GM23338 (cell line): ENCODE measurements around the gene KCNJ3. TPM values are rescaled to one million over a fixed set of nuclear protein-coding genes. Genes with fewer than 3 reads are reported as not detected.

Source experiments
- ATAC-seq: fragments of 200-7000 bp; cut with Tn5 transposase; 3 replicates; pipeline ENCODE4 v1.9.1; 2020
- DNase-seq: peaks from one replicate; pipeline ENCODE4 v3.0.0-alpha.2; 2015; ENCODE audit warnings: low spot score
- H2AFZ ChIP-seq: fragments of 200-600 bp; sonication (generic); 2 replicates; pipeline ENCODE4 v1.8.0; 2016; ENCODE audit warnings: antibody characterized with exemption, mild to moderate bottlenecking, moderate library complexity
- H3F3A ChIP-seq: fragments of 200-600 bp; sonication (generic); replicated peaks from 2 replicates; pipeline ENCODE4 v1.8.0; 2017; ENCODE audit warnings: antibody characterized with exemption, mixed run types, low read depth
- H3K27ac ChIP-seq: fragments of 200-600 bp; sonication (generic); 2 replicates; pipeline ENCODE4 v1.6.1; 2016; ENCODE audit warnings: low read depth
- H3K27me3 ChIP-seq: fragments of 200-600 bp; sonication (generic); 2 replicates; pipeline ENCODE4 v1.8.0; 2016; ENCODE audit warnings: mild to moderate bottlenecking, mixed run types, moderate library complexity; ENCODE audit not compliant: insufficient read depth
- H3K36me3 ChIP-seq: fragments of 200-600 bp; sonication (generic); 2 replicates; pipeline ENCODE4 v1.8.0; 2016; ENCODE audit warnings: mild to moderate bottlenecking; ENCODE audit not compliant: insufficient read depth
- H3K4me1 ChIP-seq: fragments of 200-600 bp; sonication (generic); 2 replicates; pipeline ENCODE4 v1.8.0; 2016; ENCODE audit warnings: mild to moderate bottlenecking, moderate library complexity; ENCODE audit not compliant: insufficient read depth
- H3K4me2 ChIP-seq: fragments of 200-600 bp; sonication (generic); 2 replicates; pipeline ENCODE4 v1.7.1; 2017; ENCODE audit warnings: mixed run types
- H3K4me3 ChIP-seq: fragments of 200-600 bp; sonication (generic); 2 replicates; pipeline ENCODE4 v1.6.1; 2016; ENCODE audit warnings: mixed run types
- H3K79me2 ChIP-seq: fragments of 200-600 bp; sonication (generic); replicated peaks from 2 replicates; pipeline ENCODE4 v1.8.0; 2017; ENCODE audit warnings: mild to moderate bottlenecking; ENCODE audit not compliant: insufficient read depth
- H3K9me2 ChIP-seq: fragments of 200-600 bp; sonication (generic); 2 replicates; pipeline ENCODE4 v1.8.0; 2017; ENCODE audit not compliant: insufficient read depth
- H4K20me1 ChIP-seq: fragments of 200-600 bp; sonication (generic); replicated peaks from 2 replicates; pipeline ENCODE4 v1.8.0; 2017; ENCODE audit warnings: mild to moderate bottlenecking; ENCODE audit not compliant: insufficient read depth
- H3K27ac Mint-ChIP-seq: 2 replicates; pipeline ENCODE4 v1.8.0; 2020; ENCODE audit warnings: inconsistent platforms, mild to moderate bottlenecking, moderate library complexity, mixed read lengths
- H3K27me3 Mint-ChIP-seq: 3 replicates; pipeline ENCODE4 v1.8.0; 2022; ENCODE audit warnings: low read depth, mild to moderate bottlenecking, moderate library complexity, mixed read lengths, inconsistent platforms; ENCODE audit not compliant: insufficient read depth, poor library complexity
- H3K36me3 Mint-ChIP-seq: 3 replicates; pipeline ENCODE4 v1.8.0; 2021; ENCODE audit warnings: low read depth, mild to moderate bottlenecking, inconsistent platforms, moderate library complexity, mixed read lengths
- H3K4me1 Mint-ChIP-seq: 3 replicates; pipeline ENCODE4 v1.8.0; 2020; ENCODE audit warnings: mild to moderate bottlenecking, inconsistent platforms, mixed read lengths
- H3K4me3 Mint-ChIP-seq: 3 replicates; pipeline ENCODE4 v1.8.0; 2021; ENCODE audit warnings: moderate library complexity, mild to moderate bottlenecking, inconsistent platforms, mixed read lengths
- H3K9me3 Mint-ChIP-seq: 3 replicates; pipeline ENCODE4 v1.8.0; 2020; ENCODE audit warnings: moderate library complexity, mild to moderate bottlenecking, inconsistent platforms, mixed read lengths
- CREB1 ChIP-seq: fragments of 250-450 bp; sonication (Bioruptor Pico); IDR thresholded peaks from 2 replicates; pipeline ENCODE4 v1.5.0; 2020; ENCODE audit warnings: low read depth, mild to moderate bottlenecking, moderate library complexity
- CTCF ChIP-seq, 2 experiments: fragments of 200-600 bp in 1 of 2; sonication (generic) in 1 of 2; conservative IDR thresholded peaks; 2 replicates each; pipeline versions ENCODE4 v1.5.1 to v1.6.1; 2016 to 2017; ENCODE audit warnings: antibody characterized with exemption in 2 of 2, low read depth in 2 of 2, mild to moderate bottlenecking in 2 of 2, moderate library complexity in 1 of 2
- ETS1 ChIP-seq: IDR thresholded peaks from 2 replicates; pipeline ENCODE4 v1.6.1; 2016; ENCODE audit warnings: antibody characterized with exemption
- EZH2 ChIP-seq: fragments of 200-600 bp; sonication (generic); IDR thresholded peaks from one replicate; pipeline ENCODE4 v1.8.0; 2017; ENCODE audit warnings: antibody characterized with exemption, mild to moderate bottlenecking, low read depth; ENCODE audit not compliant: unreplicated experiment
- EZH2phosphoT487 ChIP-seq: fragments of 200-600 bp; sonication (generic); IDR thresholded peaks from one replicate; pipeline ENCODE4 v1.8.1; 2018; ENCODE audit warnings: antibody characterized with exemption; ENCODE audit not compliant: unreplicated experiment
- JUNB ChIP-seq: IDR thresholded peaks from one replicate; pipeline ENCODE4 v1.6.1; 2016; ENCODE audit warnings: antibody characterized with exemption; ENCODE audit not compliant: unreplicated experiment
- NANOG ChIP-seq: IDR thresholded peaks from 2 replicates; pipeline ENCODE4 v1.6.1; 2016; ENCODE audit warnings: antibody characterized with exemption, borderline replicate concordance
- POLR2AphosphoS5 ChIP-seq: IDR thresholded peaks from 2 replicates; pipeline ENCODE4 v1.6.1; 2016; ENCODE audit warnings: antibody characterized with exemption, low read depth
- REST ChIP-seq: IDR thresholded peaks from one replicate; pipeline ENCODE4 v1.6.1; 2018; ENCODE audit warnings: antibody characterized with exemption; ENCODE audit not compliant: unreplicated experiment
- STAT1 ChIP-seq: IDR thresholded peaks from one replicate; pipeline ENCODE4 v1.6.1; 2016; ENCODE audit warnings: antibody characterized with exemption; ENCODE audit not compliant: unreplicated experiment
- ZNF114 ChIP-seq: fragments of 250-450 bp; sonication (Bioruptor Pico); IDR thresholded peaks from 2 replicates; pipeline ENCODE4 v1.5.0; 2020; ENCODE audit warnings: mild to moderate bottlenecking, moderate library complexity
- ZNF331 ChIP-seq: fragments of 250-450 bp; sonication (Bioruptor Pico); IDR thresholded peaks from 2 replicates; pipeline ENCODE4 v1.5.0; 2020; ENCODE audit warnings: low read depth, mild to moderate bottlenecking, moderate library complexity
- ZNF462 ChIP-seq: fragments of 250-450 bp; sonication (Bioruptor Pico); IDR thresholded peaks from 2 replicates; pipeline ENCODE4 v1.5.0; 2020; ENCODE audit warnings: mild to moderate bottlenecking, moderate library complexity
- polyA plus RNA-seq: library from polyadenylated mRNA; unstranded; fragments of >200 nt; fragmentation: Nextera tagmentation; extraction: Ambion mirVana; gene quantifications from 2 replicates; pipeline ENCODE4 v1.2.1, GENCODE V29; 2016
- total RNA-seq: library from RNA; depleted of rRNA; stranded (reverse); fragments of >200 nt; shearing (Covaris generic); gene quantifications from 2 replicates; pipeline ENCODE4 v1.2.3, GENCODE V29; 2014

The KCNJ3 gene
- total and polyA plus RNA-seq, 2 experiments from 2014 or later = 0.05 to 0.28 TPM

GRCh38 chr2:154677401-154677800, 21.1 kb upstream of the KCNJ3 start:
- peaks cover 3% of the 10 kb centered on the region; the same call in 1 of the 3 replicates for H3K4me1 Mint-ChIP-seq
- no peak for ATAC-seq
- TF ChIP-seq JUNB (no peak), CREB1 (CRISPR knock-in tag) (no peak), ZNF331 (CRISPR knock-in tag) (no peak), POLR2AphosphoS5 (no peak), EZH2 (no peak), ZNF114 (CRISPR knock-in tag) (no peak), ETS1 (no peak), NANOG (no peak), ZNF462 (CRISPR knock-in tag) (no peak), STAT1 (no peak), REST (no peak), EZH2phosphoT487 (no peak), CTCF (conservative IDR thresholded peaks at IDR 0.05; ENCODE audit: low read depth in 2 of 2) (no peak)
- DNase-seq = no peak
- no peaks in the 10 kb centered on the region for H3K9me2 ChIP-seq
- no peak overlapping the region for H3K27ac Mint-ChIP-seq
- H3F3A ChIP-seq = no peaks in the 10 kb centered on the region
- H3K36me3 ChIP-seq = no peaks in the 10 kb centered on the region
- no peak overlapping the region for H3K4me3 ChIP-seq
- H2AFZ ChIP-seq = no peak overlapping the region
- no peak overlapping the region for H3K27ac ChIP-seq
- no peaks in the 10 kb centered on the region for H3K36me3 Mint-ChIP-seq
- H3K4me3 Mint-ChIP-seq = no peak overlapping the region
- H3K79me2 ChIP-seq = no peaks in the 10 kb centered on the region
- no peaks in the 10 kb centered on the region for H3K27me3 Mint-ChIP-seq
- no peaks in the 10 kb centered on the region for H3K4me1 ChIP-seq
- no peak overlapping the region for H3K4me2 ChIP-seq
- H3K27me3 ChIP-seq = no peaks in the 10 kb centered on the region
- H3K9me3 Mint-ChIP-seq = no peaks in the 10 kb centered on the region
- no peaks in the 10 kb centered on the region for H4K20me1 ChIP-seq
